Pancreas (tissue), 10 donors: ENCODE measurements around the gene NDUFS7. TPM values are rescaled to one million over a fixed set of nuclear protein-coding genes. Genes with fewer than 3 reads are reported as not detected.

Source experiments
- ATAC-seq, 4 donors: fragments of 200-7000 bp; cut with Tn5 transposase; one replicate each; pipeline versions ENCODE4 v1.8.0 to v1.9.1; 2020; ENCODE audit warnings: mild to moderate bottlenecking in 4 of 4, moderate library complexity in 4 of 4
- DNase-seq, 6 donors: peaks; one replicate each; pipeline ENCODE4 v3.0.0-alpha.2; 2020
- FAIRE-seq: peaks from 2 replicates; lab custom pipeline; 2012; peaks lifted over from hg19 to GRCh38; lab: Jason Lieb, UNC
- H3K27ac ChIP-seq, 4 donors: fragments of 200-600 bp; sonication (generic); 1 replicate in 3 of 4; 2 replicates in 1 of 4; pipeline versions ENCODE4 v1.5.0 to v1.8.0; 2020
- H3K27me3 ChIP-seq, 4 donors: fragments of 200-600 bp; one replicate each; pipeline ENCODE4 v1.8.0; 2021
- H3K36me3 ChIP-seq, 3 donors: fragments of 200-600 bp; sonication (generic) in 1 of 3; one replicate each; pipeline versions ENCODE4 v1.5.0 to v1.8.0; 2020 to 2021
- H3K4me1 ChIP-seq, 3 donors: fragments of 200-600 bp; one replicate each; pipeline ENCODE4 v1.8.0; 2021
- H3K4me3 ChIP-seq, 4 donors: fragments of 200-600 bp; sonication (generic) in 2 of 4; one replicate each; pipeline versions ENCODE4 v1.5.0 to v1.8.0; 2020 to 2021
- H3K9me3 ChIP-seq, 4 donors: fragments of 200-600 bp; one replicate each; pipeline ENCODE4 v1.8.0; 2021
- CTCF ChIP-seq, 4 donors: fragments of 200-600 bp; sonication (generic) in 3 of 4; IDR thresholded peaks; one replicate each; pipeline versions ENCODE4 v1.5.0 to v1.8.0; 2021; ENCODE audit warnings: antibody characterized with exemption in 4 of 4
- WGBS, 2 donors: extraction: QIAGEN DNeasy Blood & Tissue Kit; methylation state at CpG; one replicate each; pipeline ENCODE4 v1.1.7; 2013; 5-methylcytosine and 5-hydroxymethylcytosine counted together
- intact Hi-C, 3 donors: fragments of 100-400 bp; cut with DNase I; formaldehyde crosslinking; loops; one replicate each; pipeline versions ENCODE4 v1.11.1 to v1.14.2; 2022
- polyA plus RNA-seq, 2 donors: library from polyadenylated mRNA; stranded (reverse); fragments of 200-250 nt; gene quantifications; one replicate each; pipeline ENCODE4 v1.2.3, GENCODE V29; 2013
- total RNA-seq, 6 donors: library from RNA; stranded (reverse); fragmentation: NEBNext Ultra II Directional in 4 of 6; extraction: Animal tissue kit (Norgen Biotek cat#: 25700) in 4 of 6; gene quantifications; one replicate each; pipeline versions ENCODE4 v1.2.1 to v1.2.4, GENCODE V29; 2021 to 2023
- donor health status: healthy with polysubstance abuse.
- donor health status: DM: no; HTN: no; CAD: no; lungs with moderate emphysema.
- donor health status: DM: no; HTN: no; CAD: no.
- donor health status: control.
- donor health status: control.
- donor health status: Bipolar disorder and iron deficiency.
- donor health status: DM: yes; HTN: yes; CAD: no.
- donor health status: DM: no; HTN: no; CAD: no.
- donor health status: DM: no; HTN: no; CAD: no.
- donor health status: DM: yes; HTN: yes; CAD: no.

Gene NDUFS7
- total and polyA plus RNA-seq, 8 donors = 32.1 to 70.8 (median 46.5) TPM

GRCh38 chr19:1355568-1356507 is 27.9 kb upstream of the NDUFS7 start:
- peak in 1 of 4 donors; percentile 2 for ATAC-seq

GRCh38 chr19:1356508-1356865 is 27.2 kb upstream of the NDUFS7 start:
- Histone ChIP-seq H3K27ac (no peak overlapping the region), H3K36me3 (peaks cover 0 to 7% (median 3%) of the 10 kb centered on the region in 3 donors), H3K4me1 (peaks cover 0 to 11% (median 0%) of the 10 kb centered on the region in 3 donors), H3K9me3 (no peaks in the 10 kb centered on the region), H3K27me3 (no peaks in the 10 kb centered on the region), H3K4me3 (peak overlapping the region in 2 of 4 donors; percentile 78 to 80)
- 55 to 59% methylated on average over 3 of the region's 3 CpGs for WGBS, 2 donors
- TF ChIP-seq CTCF (IDR thresholded peaks at IDR 0.05) = no peak
- DNase-seq (no peak), ATAC-seq (no peak), FAIRE-seq (no peak)
- intact Hi-C loops = no loop called here

More at GRCh38 chr19:1355568-1356507, 27.9 kb upstream of the NDUFS7 start:
- FAIRE-seq = no peak
- H3K27ac ChIP-seq = no peak overlapping the region
- H3K4me3 ChIP-seq = peak overlapping the region in 3 of 4 donors; percentile 74 to 80 (median 78)
- peaks cover 0 to 7% (median 3%) of the 10 kb centered on the region in 3 donors for H3K36me3 ChIP-seq
- WGBS, 2 donors = 17 to 18% methylated on average over 32 of the region's 32 CpGs
- no peak for DNase-seq
- H3K27me3 ChIP-seq = no peaks in the 10 kb centered on the region
- H3K4me1 ChIP-seq = peaks cover 0 to 5% (median 0%) of the 10 kb centered on the region in 3 donors
- intact Hi-C loops = no loop called here
- TF ChIP-seq CTCF (IDR thresholded peaks at IDR 0.05) = no peak
- no peaks in the 10 kb centered on the region for H3K9me3 ChIP-seq

- Histone ChIP-seq H3K4me1 (peaks cover 0 to 12% (median 0%) of the 10 kb centered on the region in 3 donors), H3K9me3 (no peaks in the 10 kb centered on the region), H3K27ac (no peak overlapping the region), H3K36me3 (peaks cover 0 to 7% (median 3%) of the 10 kb centered on the region in 3 donors), H3K27me3 (no peaks in the 10 kb centered on the region), H3K4me3 (no peak overlapping the region)
- intact Hi-C loops = no loop called here
- FAIRE-seq = no peak
- no peak for DNase-seq
- 91 to 94% methylated on average over 24 of the region's 24 CpGs for WGBS, 2 donors
- no peak for TF ChIP-seq CTCF (IDR thresholded peaks at IDR 0.05)
- ATAC-seq = no peak
Observed at GRCh38 chr19:1357531-1358109, 26.1 kb upstream of the NDUFS7 start.

GRCh38 chr19:1360126-1360817 is 23.4 kb upstream of the NDUFS7 start:
- Histone ChIP-seq H3K4me3 (peak overlapping the region in 1 of 4 donors; percentile 10), H3K27ac (peak overlapping the region in 3 of 4 donors; percentile 17 to 58 (median 47)), H3K36me3 (peaks cover 0 to 7% (median 3%) of the 10 kb centered on the region in 3 donors), H3K4me1 (peaks cover 0 to 12% (median 0%) of the 10 kb centered on the region in 3 donors), H3K9me3 (no peaks in the 10 kb centered on the region), H3K27me3 (no peaks in the 10 kb centered on the region)
- intact Hi-C loops = no loop called here
- FAIRE-seq = no peak
- TF ChIP-seq CTCF (IDR thresholded peaks at IDR 0.05) = no peak
- DNase-seq = no peak
- 73 to 79% methylated on average over 30 of the region's 30 CpGs for WGBS, 2 donors
- peak in 1 of 4 donors; percentile 4 for ATAC-seq
